HG03565 (cell line): ENCODE results near the gene PRELID2.
"Not testable (repeated sequence)": the region's sequence is repeated elsewhere in the genome, so short reads cannot be mapped to it uniquely, and the experiment has no call there.

Source experiments
- ATAC-seq: cut with Tn5 transposase; IDR thresholded peaks from one replicate; pipeline ENCODE4 v1.9.1; 2021; ENCODE audit warnings: mild to moderate bottlenecking, moderate library complexity; ENCODE audit not compliant: unreplicated experiment

The PRELID2 gene

GRCh38 chr5:145798503-145798902 lies 36.6 kb downstream of the PRELID2 start:
- not testable (repeated sequence) for ATAC-seq

- no peak for ATAC-seq
These were observed 37.8 kb downstream of the PRELID2 start for GRCh38 chr5:145797336-145797735.

GRCh38 chr5:145796318-145796717 lies 38.8 kb downstream of the PRELID2 start:
- ATAC-seq: no peak

DNA sequence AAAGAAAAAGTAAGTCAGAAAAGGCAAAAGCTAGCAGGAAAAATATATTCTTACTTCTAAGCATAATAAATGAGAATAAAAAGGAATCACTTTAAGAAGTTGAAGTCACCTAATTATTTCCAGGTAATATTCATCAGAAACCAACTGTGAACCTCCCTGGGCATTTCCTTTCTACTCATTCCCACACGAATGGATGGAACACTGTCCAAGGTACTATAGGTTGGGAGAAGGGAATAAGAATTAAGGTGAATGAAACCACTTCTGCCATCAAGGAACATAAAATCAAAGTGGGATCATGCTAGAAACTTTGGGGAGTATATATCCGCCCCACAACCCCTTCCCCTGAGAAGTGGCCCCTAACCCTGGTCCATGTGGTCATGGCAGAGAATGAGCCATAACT lies 41.6 kb downstream of the PRELID2 start:
- ATAC-seq: no peak

- no peak for ATAC-seq
These were observed 42.3 kb downstream of the PRELID2 start for GRCh38 chr5:145792840-145793239.

DNA sequence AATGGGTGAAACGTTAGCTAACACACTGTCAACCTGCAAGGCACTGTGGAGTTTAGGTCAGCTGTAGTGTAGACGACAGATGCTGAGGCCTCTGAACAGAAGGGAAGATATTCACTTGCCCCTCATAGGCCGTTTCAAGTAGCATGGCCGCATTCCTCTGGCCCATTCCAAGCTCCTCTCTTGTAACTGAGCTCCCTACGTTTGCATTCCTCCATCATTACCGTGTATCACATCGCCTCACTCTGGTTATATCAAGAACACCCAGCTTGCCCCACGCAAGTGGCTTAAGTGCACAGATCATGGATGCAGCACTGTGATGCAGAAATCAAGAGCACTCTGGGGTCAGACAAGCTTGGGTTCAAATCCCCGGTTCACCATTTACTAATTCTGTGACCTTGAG lies 43.3 kb downstream of the PRELID2 start:
- ATAC-seq: no peak

DNA sequence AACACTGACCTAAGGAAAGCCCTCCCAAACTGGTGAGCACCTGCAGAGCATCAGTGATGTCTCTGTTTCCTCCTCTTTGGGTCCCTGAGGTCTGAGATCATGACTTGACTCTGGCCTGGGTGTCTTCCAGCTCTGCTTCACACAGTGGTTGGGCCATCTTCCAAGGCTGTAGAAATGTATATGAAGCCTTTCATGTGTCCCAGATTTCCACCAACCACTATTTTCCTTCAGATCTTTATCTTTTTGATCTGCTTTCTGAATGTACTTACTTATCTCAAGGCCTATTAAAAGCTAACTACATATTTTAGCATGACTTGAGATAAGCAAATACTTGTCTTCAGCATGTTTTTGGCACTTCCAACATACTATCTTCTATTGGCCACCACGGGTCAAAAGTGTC lies 47.1 kb downstream of the PRELID2 start:
- no peak for ATAC-seq

DNA sequence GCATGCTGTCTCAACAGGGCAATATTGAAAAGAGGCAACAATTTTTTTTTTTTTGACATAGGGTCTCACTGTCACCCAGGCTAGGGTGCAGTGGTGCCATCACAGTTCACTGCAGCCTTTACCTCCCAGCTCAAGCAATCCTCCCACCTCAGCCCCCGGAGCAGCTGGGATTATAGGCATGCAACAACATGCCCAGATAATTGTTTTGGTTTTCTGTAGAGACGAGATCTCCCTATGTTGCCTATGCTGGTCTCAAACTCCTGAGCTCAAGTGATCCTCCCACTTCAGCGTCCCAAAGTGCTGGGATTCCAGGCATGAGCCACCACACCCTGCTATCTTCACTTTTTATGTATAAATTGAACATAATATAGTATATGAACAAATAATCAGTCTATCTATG lies 47.6 kb downstream of the PRELID2 start:
- no peak for ATAC-seq

DNA sequence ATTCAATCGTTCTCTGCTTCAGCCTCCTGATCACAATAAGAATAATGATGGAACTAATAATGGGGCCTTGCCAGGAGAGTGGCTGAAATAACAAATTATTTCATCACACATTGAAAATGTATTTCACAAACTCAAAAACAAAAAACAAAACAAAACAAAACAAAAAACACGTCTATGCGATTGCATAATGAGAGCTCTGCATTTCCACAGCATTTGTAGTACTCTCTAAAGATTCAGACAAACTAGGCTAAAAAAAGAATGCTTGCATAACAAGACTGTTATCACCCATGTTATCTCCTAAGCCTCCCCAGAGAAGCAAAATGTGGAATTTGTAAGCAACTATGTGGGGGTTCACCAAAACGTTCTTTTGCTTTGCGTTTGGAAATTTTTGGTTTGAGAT lies 48.1 kb downstream of the PRELID2 start:
- no peak for ATAC-seq

- no peak for ATAC-seq
These were observed 54.2 kb downstream of the PRELID2 start for GRCh38 chr5:145780982-145781381.

DNA sequence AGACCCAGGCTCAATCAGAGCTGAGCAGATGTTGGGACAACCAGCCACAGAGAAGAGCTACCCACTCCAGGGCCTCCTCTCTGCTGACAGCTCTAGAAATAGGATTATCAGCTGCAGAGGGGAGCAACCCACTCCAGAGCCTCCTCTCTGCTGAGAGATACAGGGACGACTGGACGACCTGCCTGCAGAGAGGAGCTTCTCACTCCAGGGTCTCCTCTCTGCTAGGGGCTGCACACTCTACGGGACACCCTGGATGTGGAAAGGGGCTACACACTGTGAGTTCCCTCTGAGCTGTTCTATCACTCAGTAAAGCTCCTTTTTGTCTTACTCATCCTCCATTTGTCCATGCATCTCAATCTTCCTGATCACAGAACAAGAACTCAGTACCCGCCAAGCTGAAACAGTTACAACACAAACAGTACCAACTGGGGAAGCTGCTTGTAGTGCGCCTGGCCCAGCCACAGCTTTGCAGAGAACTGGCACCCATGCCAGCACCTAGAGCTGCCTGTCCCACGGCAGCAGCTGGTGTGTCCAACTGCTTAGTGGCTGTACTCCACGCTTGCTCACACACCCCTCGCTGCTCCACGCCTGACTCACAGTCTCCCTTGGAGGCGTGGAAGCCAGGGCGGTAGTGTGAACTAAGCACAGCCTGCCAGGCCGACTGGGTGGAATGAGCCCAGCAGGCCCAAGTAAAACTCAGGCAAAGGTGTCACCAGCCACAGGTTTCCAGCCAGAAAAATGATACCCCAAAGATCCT lies 56.8 kb downstream of the PRELID2 start:
- ATAC-seq: no peak

DNA sequence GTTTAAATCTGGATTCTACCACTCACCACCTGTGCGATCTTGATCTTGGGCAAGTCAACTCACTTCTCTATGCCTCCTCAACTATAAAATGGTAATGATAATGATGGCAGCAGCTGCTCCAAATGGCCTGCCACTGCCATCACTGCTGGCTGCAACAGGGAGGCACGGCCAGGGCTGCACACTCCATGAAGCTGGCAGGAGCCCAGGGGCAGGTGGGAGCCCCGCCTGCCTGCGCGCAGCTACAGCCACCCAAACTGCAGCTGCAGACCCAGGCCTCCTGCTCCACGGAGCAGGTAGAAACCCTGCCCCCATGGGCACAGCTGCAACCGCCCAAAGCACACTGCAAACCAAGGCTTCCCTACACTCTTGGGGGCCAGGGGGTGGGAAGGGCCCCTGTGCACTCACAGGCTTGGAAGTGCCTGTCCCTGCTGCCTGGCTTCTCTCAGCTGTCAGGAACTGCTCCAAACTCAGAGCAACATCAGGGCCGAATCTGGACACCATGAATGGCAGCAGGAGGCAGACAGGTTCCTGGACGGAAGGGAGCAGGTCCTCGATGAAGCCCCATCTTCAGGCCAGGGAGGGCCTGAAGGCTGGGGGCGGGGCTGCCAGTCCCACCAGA lies 57.6 kb downstream of the PRELID2 start:
- ATAC-seq: no peak

GRCh38 chr5:145776886-145777285 lies 58.3 kb downstream of the PRELID2 start:
- no peak for ATAC-seq

DNA sequence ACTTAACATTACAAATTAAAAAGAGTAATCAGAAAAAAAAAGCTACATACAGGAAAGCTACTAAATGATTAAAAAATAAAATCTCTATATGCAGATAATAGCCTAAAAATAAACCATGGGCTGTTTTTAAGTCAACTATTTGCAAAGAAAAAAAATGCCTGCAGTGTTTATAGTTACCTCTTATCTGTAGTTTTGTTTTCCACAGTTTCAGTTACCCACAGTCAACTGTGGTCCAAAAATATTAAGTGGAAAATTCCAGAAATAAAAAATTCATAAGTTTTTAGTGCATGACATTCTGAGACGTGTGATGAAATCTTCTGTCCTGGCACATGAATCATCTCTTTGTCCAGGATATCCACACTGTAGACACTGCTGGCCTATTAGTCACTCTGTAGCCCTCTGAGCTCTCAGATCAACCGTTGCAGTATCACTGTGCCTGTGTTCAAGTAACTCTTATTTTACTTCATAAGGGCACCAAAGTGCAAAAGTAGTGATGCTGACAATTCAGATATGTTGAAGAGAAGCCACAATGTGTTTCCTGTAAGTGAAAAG lies 59.2 kb downstream of the PRELID2 start:
- no peak for ATAC-seq

DNA sequence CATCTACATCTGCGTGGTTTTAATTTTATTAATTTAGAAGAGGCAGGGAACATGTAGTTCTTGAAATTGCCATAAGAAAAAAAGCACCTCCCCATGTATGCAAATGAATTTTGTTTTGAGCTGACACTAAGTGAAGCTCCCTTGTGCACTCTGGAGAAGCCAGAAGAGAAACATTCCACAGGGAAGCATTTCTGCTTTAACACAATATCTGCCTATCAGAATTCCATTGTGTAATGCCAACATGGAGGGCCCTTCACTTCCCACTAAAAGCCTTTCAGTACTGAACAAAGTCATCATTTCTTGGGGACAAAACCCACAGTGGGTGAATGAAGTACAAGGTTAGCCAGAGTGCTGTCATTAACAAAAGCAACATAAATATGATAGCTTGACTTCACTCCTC lies 59.7 kb downstream of the PRELID2 start:
- ATAC-seq: no peak

GRCh38 chr5:145774442-145774841 lies 60.7 kb downstream of the PRELID2 start:
- ATAC-seq: no peak

- ATAC-seq: no peak
These were observed 62.7 kb downstream of the PRELID2 start for GRCh38 chr5:145772466-145772865.

- ATAC-seq: no peak
These were observed 66.3 kb downstream of the PRELID2 start for GRCh38 chr5:145768863-145769262.

DNA sequence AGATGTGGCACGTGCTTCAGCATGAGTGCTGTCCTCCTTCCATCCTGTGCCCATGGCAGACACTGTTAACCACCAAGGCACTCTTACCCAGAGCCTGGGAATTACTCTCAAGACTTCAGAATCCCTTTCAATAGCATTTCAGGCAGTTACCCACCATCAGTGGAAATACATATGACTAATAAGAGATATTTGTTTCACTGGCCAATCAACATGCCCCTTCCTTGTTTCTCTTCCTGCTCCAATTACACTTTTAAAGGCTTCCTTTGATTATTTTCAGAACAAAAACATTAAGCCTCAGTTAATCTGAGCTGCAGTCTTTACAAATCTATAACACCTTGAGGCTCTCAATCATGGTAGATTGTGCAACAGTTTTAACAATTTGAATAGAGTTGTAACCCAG lies 70.8 kb downstream of the PRELID2 start:
- ATAC-seq: no peak

GRCh38 chr5:145762833-145763232 lies 72.3 kb downstream of the PRELID2 start:
- ATAC-seq: no peak

- ATAC-seq: no peak
These were observed 73.9 kb downstream of the PRELID2 start for GRCh38 chr5:145761254-145761653.

GRCh38 chr5:145760660-145761059 lies 74.5 kb downstream of the PRELID2 start:
- no peak for ATAC-seq
